Endodermal cell (in vitro differentiated cells): Measurements from ENCODE around the gene RPL29. TPM values are rescaled to one million over a fixed set of nuclear protein-coding genes. Genes with fewer than 3 reads are reported as not detected.

Experiments used
- DNase-seq: peaks from one replicate; pipeline ENCODE4 v3.0.0-alpha.2; 2017
- H3K27ac ChIP-seq: 2 replicates; pipeline ENCODE4 v1.5.1; 2013; ENCODE audit warnings: mild to moderate bottlenecking, low read depth, low read length, moderate library complexity
- H3K27me3 ChIP-seq: 2 replicates; pipeline ENCODE4 v1.6.1; 2013; ENCODE audit warnings: mild to moderate bottlenecking, low read length, moderate library complexity; ENCODE audit not compliant: insufficient read depth, control insufficient read depth, poor library complexity, severe bottlenecking
- H3K36me3 ChIP-seq: 2 replicates; pipeline ENCODE4 v1.7.0; 2013; ENCODE audit warnings: mild to moderate bottlenecking, low read length, moderate library complexity; ENCODE audit not compliant: control insufficient read depth, insufficient read depth
- H3K4me1 ChIP-seq: one replicate; pipeline ENCODE4 v1.7.0; 2013; ENCODE audit warnings: low read length; ENCODE audit not compliant: control insufficient read depth, insufficient read depth
- H3K4me3 ChIP-seq: 2 replicates; pipeline ENCODE4 v1.5.1; 2013; ENCODE audit warnings: mild to moderate bottlenecking, low read length, moderate library complexity
- H3K9ac ChIP-seq: 2 replicates; pipeline ENCODE4 v1.6.1; 2013; ENCODE audit warnings: mild to moderate bottlenecking, low read length, moderate library complexity; ENCODE audit not compliant: poor library complexity, severe bottlenecking; ENCODE audit errors: extremely low read depth
- H3K9me3 ChIP-seq: 2 replicates; pipeline ENCODE4 v1.6.1; 2013; ENCODE audit warnings: mild to moderate bottlenecking, low read length, moderate library complexity; ENCODE audit not compliant: control insufficient read depth
- H3K27ac Mint-ChIP-seq: 2 replicates; pipeline ENCODE4 v1.8.0; 2020; ENCODE audit warnings: mixed read lengths
- H3K27me3 Mint-ChIP-seq: 2 replicates; pipeline ENCODE4 v1.8.0; 2021; ENCODE audit warnings: mild to moderate bottlenecking, mixed read lengths; ENCODE audit not compliant: insufficient read depth
- H3K36me3 Mint-ChIP-seq: 2 replicates; pipeline ENCODE4 v1.8.0; 2020; ENCODE audit warnings: low read depth, mixed read lengths
- H3K4me1 Mint-ChIP-seq: 2 replicates; pipeline ENCODE4 v1.8.0; 2020; ENCODE audit warnings: mixed read lengths
- H3K4me3 Mint-ChIP-seq: 2 replicates; pipeline ENCODE4 v1.8.0; 2020; ENCODE audit warnings: mild to moderate bottlenecking, moderate library complexity, mixed read lengths
- H3K9me3 Mint-ChIP-seq: 2 replicates; pipeline ENCODE4 v1.8.0; 2020; ENCODE audit warnings: mild to moderate bottlenecking, mixed read lengths
- CTCF ChIP-seq: fragments of 200-600 bp; sonication (generic); conservative IDR thresholded peaks from 2 replicates; pipeline ENCODE4 v1.5.0; 2021; ENCODE audit warnings: antibody characterized with exemption, mild to moderate bottlenecking
- WGBS, 2 experiments: methylation state at CpG; one replicate each; pipeline versions ENCODE4 v1.1.5 to v1.1.7; 2013; ENCODE audit warnings: missing lambda C conversion rate in 2 of 2, mixed read lengths in 1 of 2; ENCODE audit not compliant: insufficient coverage in 1 of 2, insufficient read length in 1 of 2; 5-methylcytosine and 5-hydroxymethylcytosine counted together
- total RNA-seq, 2 donors: library from RNA; stranded (reverse); fragmentation: NEBNext Ultra II Directional in 1 of 2; extraction: Animal tissue kit (Norgen Biotek cat#: 25700) in 1 of 2; gene quantifications; 2 replicates in 1 of 2; 3 replicates in 1 of 2; pipeline ENCODE4 v1.2.1, GENCODE V29; 2021

Gene RPL29
- total RNA-seq, 2 donors from 2014 or later = 1,325 to 1,600 TPM

GRCh38 chr3:51982838-51983577 lies 12.7 kb downstream of the RPL29 start, which contains the start of gene ACY1:
Gene ACY1, plus strand, starts transcription at chr3:51983535. Its CDS starts 530 bp downstream, at chr3:51984065.
- TF ChIP-seq CTCF = peak; percentile 55
- Mint-ChIP-seq H3K36me3 (peaks cover 5% of the 10 kb centered on the region), H3K4me1 (peaks cover 8% of the 10 kb centered on the region), H3K27me3 (no peaks in the 10 kb centered on the region), H3K4me3 (peak within 1 kb of the TSS; percentile 69), H3K9me3 (no peaks in the 10 kb centered on the region), H3K27ac (peak within 1 kb of the TSS; percentile 97)
- 1 to 2% methylated on average over 25 to 68 of the region's 68 CpGs for WGBS, 2 experiments
- Histone ChIP-seq H3K36me3 (no peaks in the 10 kb centered on the region), H3K27me3 (no peaks in the 10 kb centered on the region), H3K9ac (peak within 1 kb of the TSS; percentile 76), H3K27ac (peak within 1 kb of the TSS; percentile 10), H3K4me3 (peak within 1 kb of the TSS; percentile 88), H3K9me3 (no peaks in the 10 kb centered on the region), H3K4me1 (peaks cover 8% of the 10 kb centered on the region)
- DNase-seq = peak; percentile 95

- 13 to 19% methylated on average over 3 to 4 of the region's 4 CpGs for WGBS, 2 experiments
- no peaks in the 10 kb centered on the region for H3K27me3 Mint-ChIP-seq
- H3K4me1 Mint-ChIP-seq = peaks cover 8% of the 10 kb centered on the region
- H3K36me3 Mint-ChIP-seq = peaks cover 5% of the 10 kb centered on the region
- peaks cover 8% of the 10 kb centered on the region for H3K4me1 ChIP-seq
- H3K36me3 ChIP-seq = no peaks in the 10 kb centered on the region
- H3K27ac ChIP-seq = peak overlapping the region; percentile 10
- TF ChIP-seq CTCF = peak; percentile 89
- H3K9me3 Mint-ChIP-seq = no peaks in the 10 kb centered on the region
- H3K27ac Mint-ChIP-seq = peak overlapping the region; percentile 91
- peak overlapping the region; percentile 88 for H3K4me3 ChIP-seq
- peak overlapping the region; percentile 76 for H3K9ac ChIP-seq
- peak; percentile 88 for DNase-seq
- H3K27me3 ChIP-seq = no peaks in the 10 kb centered on the region
- no peaks in the 10 kb centered on the region for H3K9me3 ChIP-seq
- H3K4me3 Mint-ChIP-seq = peak overlapping the region; percentile 69
Observed at GRCh38 chr3:51982352-51982837, 13.3 kb downstream of the RPL29 start.

GRCh38 chr3:51980253-51980652 lies 15.4 kb downstream of the RPL29 start:
- no peak overlapping the region for H3K9ac ChIP-seq
- no peak for TF ChIP-seq CTCF
- peaks cover 13% of the 10 kb centered on the region for H3K4me1 Mint-ChIP-seq
- no peak for DNase-seq
- H3K36me3 Mint-ChIP-seq = peaks cover 5% of the 10 kb centered on the region
- 96 to 100% methylated on average over 6 to 10 of the region's 10 CpGs for WGBS, 2 experiments
- H3K27ac ChIP-seq = no peak overlapping the region
- no peak overlapping the region for H3K27ac Mint-ChIP-seq
- H3K4me3 ChIP-seq = no peak overlapping the region
- no peak overlapping the region for H3K4me3 Mint-ChIP-seq
- no peaks in the 10 kb centered on the region for H3K9me3 ChIP-seq
- H3K4me1 ChIP-seq = peaks cover 8% of the 10 kb centered on the region
- no peaks in the 10 kb centered on the region for H3K9me3 Mint-ChIP-seq
- H3K27me3 Mint-ChIP-seq = peaks cover 16% of the 10 kb centered on the region
- no peaks in the 10 kb centered on the region for H3K36me3 ChIP-seq
- H3K27me3 ChIP-seq = no peaks in the 10 kb centered on the region
